OCI-LY3 (cell line): ENCODE measurements around the gene ZBTB7C.

ENCODE experiments used
- H2AFZ ChIP-seq: fragments of 200-600, 300-600 bp; shearing (Covaris generic); 2 replicates; pipeline ENCODE4 v1.6.0; 2014; ENCODE audit warnings: antibody characterized with exemption, low read depth, low read length
- H3K27ac ChIP-seq: fragments of 200-600, 300-600 bp; sonication (generic); 2 replicates; pipeline ENCODE4 v1.5.1; 2014; ENCODE audit warnings: mild to moderate bottlenecking, low read length, moderate library complexity, mixed read lengths
- H3K27me3 ChIP-seq: fragments of 200-600, 300-600 bp; sonication (generic); 2 replicates; pipeline ENCODE4 v1.6.1; 2014; ENCODE audit warnings: low read depth, low read length, mixed read lengths
- H3K36me3 ChIP-seq: fragments of 200-600, 300-600 bp; sonication (generic); replicated peaks from 2 replicates; pipeline ENCODE3; 2014; ENCODE audit warnings: low read depth, low read length, mixed read lengths
- H3K4me1 ChIP-seq: fragments of 300-600, 200-600 bp; sonication (generic); 2 replicates; pipeline ENCODE4 v1.6.1; 2014; ENCODE audit warnings: low read length, mixed read lengths
- H3K4me2 ChIP-seq: fragments of 200-600, 300-600 bp; sonication (generic); 2 replicates; pipeline ENCODE4 v1.6.1; 2014; ENCODE audit warnings: low read length, mixed read lengths
- H3K4me3 ChIP-seq: fragments of 300-600, 200-600 bp; sonication (generic); 2 replicates; pipeline ENCODE4 v1.5.1; 2014; ENCODE audit warnings: antibody characterized with exemption, mild to moderate bottlenecking, low read length, moderate library complexity
- H3K79me2 ChIP-seq: fragments of 300-600, 200-600 bp; shearing (Covaris generic); 2 replicates; pipeline ENCODE4 v1.6.1; 2014; ENCODE audit warnings: mild to moderate bottlenecking, low read length, mixed read lengths
- H3K9ac ChIP-seq: fragments of 300-600, 200-600 bp; shearing (Covaris generic); 2 replicates; pipeline ENCODE4 v1.6.0; 2014; ENCODE audit warnings: mild to moderate bottlenecking, low read length, moderate library complexity
- H3K9me3 ChIP-seq: fragments of 200-600, 300-600 bp; shearing (Covaris generic); 2 replicates; pipeline ENCODE4 v1.6.1; 2014; ENCODE audit warnings: low read length, mixed read lengths; ENCODE audit not compliant: insufficient read depth
- H4K20me1 ChIP-seq: fragments of 200-600, 300-600 bp; sonication (generic); 2 replicates; pipeline ENCODE4 v1.6.1; 2016; ENCODE audit warnings: low read length, mixed read lengths; ENCODE audit not compliant: insufficient read depth
- EZH2phosphoT487 ChIP-seq: fragments of 200-600 bp; shearing (Covaris generic); IDR thresholded peaks from 2 replicates; pipeline ENCODE4 v1.6.1; 2018; ENCODE audit warnings: antibody characterized with exemption, mixed run types, low read depth
- TF ChIP-seq, protein P1 (sequence below): fragments of 200-600, 300-600 bp; sonication (generic); IDR thresholded peaks from 2 replicates; pipeline ENCODE4 v1.5.1; 2014; ENCODE audit warnings: antibody characterized with exemption, low read length, low read depth

Gene ZBTB7C

DNA sequence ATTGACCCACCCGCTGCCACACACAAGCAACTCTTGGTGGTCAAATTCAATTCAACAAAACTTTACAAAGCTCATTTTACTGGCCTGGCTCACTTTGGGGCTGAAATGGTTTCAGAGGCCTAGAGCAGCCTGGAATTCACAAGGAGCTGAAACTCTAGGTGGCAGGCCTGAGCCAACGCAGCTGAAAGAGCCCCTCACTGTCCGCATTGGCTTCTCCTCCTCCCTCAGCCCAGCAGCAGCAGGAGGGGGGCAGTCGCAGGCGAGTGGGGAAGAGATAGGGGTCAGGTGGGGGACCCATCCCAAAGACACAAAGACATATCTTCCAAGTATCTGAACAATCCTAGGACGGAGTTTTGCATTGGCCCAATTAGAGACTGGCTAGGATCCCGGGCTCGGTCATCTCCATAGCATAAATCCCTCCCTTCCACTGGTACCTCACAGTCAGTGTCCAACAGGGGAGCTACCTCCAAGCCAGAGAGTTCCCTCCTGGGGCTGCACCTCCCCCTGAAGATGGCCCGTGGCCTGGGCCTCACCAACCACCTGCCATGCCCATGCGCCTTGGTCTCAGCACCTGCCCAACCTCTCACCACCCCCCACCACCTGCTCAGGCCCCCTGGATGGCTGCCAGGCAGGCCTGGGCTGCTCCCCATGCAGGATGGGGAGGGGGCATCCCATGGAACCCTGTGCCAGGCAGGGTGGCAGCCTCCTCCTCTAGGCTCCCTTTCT, 113.4 kb downstream of the ZBTB7C start:
- Histone ChIP-seq H3K79me2 (no peaks in the 10 kb centered on the region), H3K9ac (no peak overlapping the region), H3K4me2 (no peak overlapping the region), H3K9me3 (no peaks in the 10 kb centered on the region), H3K27me3 (no peaks in the 10 kb centered on the region), H3K36me3 (no peaks in the 10 kb centered on the region), H3K27ac (no peak overlapping the region), H2AFZ (no peak overlapping the region), H4K20me1 (no peaks in the 10 kb centered on the region), H3K4me1 (peaks cover 14% of the 10 kb centered on the region), H3K4me3 (no peak overlapping the region)
- TF ChIP-seq EZH2phosphoT487 = no peak
- TF ChIP-seq, protein P1, sequence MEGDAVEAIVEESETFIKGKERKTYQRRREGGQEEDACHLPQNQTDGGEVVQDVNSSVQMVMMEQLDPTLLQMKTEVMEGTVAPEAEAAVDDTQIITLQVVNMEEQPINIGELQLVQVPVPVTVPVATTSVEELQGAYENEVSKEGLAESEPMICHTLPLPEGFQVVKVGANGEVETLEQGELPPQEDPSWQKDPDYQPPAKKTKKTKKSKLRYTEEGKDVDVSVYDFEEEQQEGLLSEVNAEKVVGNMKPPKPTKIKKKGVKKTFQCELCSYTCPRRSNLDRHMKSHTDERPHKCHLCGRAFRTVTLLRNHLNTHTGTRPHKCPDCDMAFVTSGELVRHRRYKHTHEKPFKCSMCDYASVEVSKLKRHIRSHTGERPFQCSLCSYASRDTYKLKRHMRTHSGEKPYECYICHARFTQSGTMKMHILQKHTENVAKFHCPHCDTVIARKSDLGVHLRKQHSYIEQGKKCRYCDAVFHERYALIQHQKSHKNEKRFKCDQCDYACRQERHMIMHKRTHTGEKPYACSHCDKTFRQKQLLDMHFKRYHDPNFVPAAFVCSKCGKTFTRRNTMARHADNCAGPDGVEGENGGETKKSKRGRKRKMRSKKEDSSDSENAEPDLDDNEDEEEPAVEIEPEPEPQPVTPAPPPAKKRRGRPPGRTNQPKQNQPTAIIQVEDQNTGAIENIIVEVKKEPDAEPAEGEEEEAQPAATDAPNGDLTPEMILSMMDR = no peak

DNA sequence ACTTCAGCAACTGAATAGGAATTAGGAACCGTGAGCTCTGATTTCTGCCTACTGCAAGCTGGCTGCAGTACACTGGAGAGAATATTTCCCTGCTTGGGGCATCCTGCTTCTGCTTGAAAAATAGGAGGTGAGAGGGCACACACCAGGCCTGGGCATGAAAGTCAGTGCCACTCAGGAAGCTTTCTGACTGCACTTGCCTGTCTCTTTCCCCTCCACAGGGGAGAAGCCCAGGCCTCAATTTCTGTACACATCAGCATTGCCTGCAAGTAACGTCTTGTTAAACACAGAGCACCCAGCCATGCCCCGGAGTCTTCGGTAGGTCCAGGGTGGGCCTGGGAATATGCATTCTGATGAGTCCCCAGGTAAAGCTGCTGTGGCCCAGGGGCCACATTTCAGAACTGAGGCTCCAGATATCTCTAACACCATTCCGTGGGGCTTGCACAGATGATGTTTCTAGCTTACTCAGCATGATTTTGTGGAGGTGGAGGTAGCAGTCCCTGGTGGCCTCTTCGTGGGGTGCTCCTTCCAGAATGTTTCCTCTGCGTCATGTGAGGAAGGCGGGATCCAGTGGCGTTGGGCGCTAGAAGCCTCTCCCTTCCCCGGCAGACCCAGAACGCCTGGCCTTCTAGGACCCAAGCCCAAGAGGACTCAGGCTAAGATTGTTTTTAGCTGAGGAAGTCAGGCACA, 114.1 kb downstream of the ZBTB7C start:
- H3K27me3 ChIP-seq = no peaks in the 10 kb centered on the region
- H3K27ac ChIP-seq = no peak overlapping the region
- no peaks in the 10 kb centered on the region for H3K36me3 ChIP-seq
- H3K9me3 ChIP-seq = no peaks in the 10 kb centered on the region
- no peak overlapping the region for H3K9ac ChIP-seq
- peaks cover 7% of the 10 kb centered on the region for H3K4me1 ChIP-seq
- H3K4me2 ChIP-seq = no peak overlapping the region
- H3K4me3 ChIP-seq = no peak overlapping the region
- H4K20me1 ChIP-seq = no peaks in the 10 kb centered on the region
- no peak overlapping the region for H2AFZ ChIP-seq
- no peaks in the 10 kb centered on the region for H3K79me2 ChIP-seq
- TF ChIP-seq, protein P1 = no peak
- no peak for TF ChIP-seq EZH2phosphoT487

DNA sequence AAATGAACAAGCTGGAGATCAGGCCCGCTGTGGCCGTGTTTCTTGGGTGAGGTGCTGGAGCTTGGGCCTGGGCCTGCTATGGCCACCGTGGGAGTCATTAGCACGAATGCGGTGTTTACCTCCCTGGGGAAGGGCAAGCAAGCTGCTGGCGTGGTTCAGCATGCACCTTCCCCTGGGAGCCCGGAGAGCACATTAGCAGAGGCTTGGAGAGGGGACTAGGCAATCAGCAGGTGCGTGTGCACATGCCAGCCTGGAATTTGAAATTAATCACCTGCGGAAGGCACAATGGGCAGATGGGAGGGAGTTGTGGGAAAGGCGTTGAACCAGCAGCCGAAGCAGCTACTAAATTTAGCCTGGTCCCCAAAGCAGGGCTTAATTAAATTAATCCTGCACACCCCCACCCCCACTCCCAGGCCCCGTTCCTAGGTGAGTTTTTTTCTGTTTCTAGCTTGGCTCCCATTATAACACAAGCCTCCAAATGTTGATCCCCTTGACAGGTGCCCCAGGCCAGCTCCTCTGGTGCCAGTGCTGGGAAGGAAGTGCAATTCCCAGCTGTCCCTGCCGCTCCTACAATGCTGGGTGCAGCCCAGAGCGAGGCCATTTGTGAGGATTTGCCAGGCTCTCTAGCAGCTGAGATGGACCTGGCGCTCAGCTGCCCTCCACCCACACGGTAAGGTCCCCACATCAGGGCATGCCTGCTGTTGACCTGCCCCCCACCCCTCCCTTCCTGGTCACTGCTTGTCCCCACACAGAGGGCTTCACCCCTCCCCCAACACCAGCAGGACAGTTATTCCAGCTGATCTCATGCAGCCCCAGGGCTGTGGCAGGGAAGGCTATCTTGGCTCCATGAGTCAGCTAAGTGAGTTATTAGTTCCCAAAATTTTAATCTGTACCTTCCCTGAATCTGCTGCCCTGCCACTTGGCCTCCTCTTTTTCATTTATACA, 115.0 kb downstream of the ZBTB7C start:
- H2AFZ ChIP-seq = no peak overlapping the region
- no peak overlapping the region for H3K4me3 ChIP-seq
- peaks cover 2% of the 10 kb centered on the region; the same call in 1 of the 2 replicates for H3K4me1 ChIP-seq
- no peaks in the 10 kb centered on the region for H4K20me1 ChIP-seq
- no peak for TF ChIP-seq EZH2phosphoT487
- TF ChIP-seq, protein P1 = no peak
- peaks cover 5% of the 10 kb centered on the region; the same call in 1 of the 2 replicates for H3K27me3 ChIP-seq
- H3K9ac ChIP-seq = no peak overlapping the region
- H3K27ac ChIP-seq = no peak overlapping the region
- H3K9me3 ChIP-seq = no peaks in the 10 kb centered on the region
- no peaks in the 10 kb centered on the region for H3K79me2 ChIP-seq
- no peak overlapping the region for H3K4me2 ChIP-seq
- H3K36me3 ChIP-seq = no peaks in the 10 kb centered on the region
